MCF 10A (cell line): ENCODE data around the gene HNMT. TPM values are rescaled to one million over a fixed set of nuclear protein-coding genes. Genes with fewer than 3 reads are reported as not detected.

Source experiments
- BruUV-seq: library from RNA; stranded (reverse); fragments of 400-500 nt; replicated peaks from 2 replicates; lab custom pipeline; 2021; lab: Mats Ljungman, UMichigan
- CTCF ChIA-PET: fragments of 300-600 bp; sonication (Branson Sonifier 250); formaldehyde crosslinking; extraction: SDS; loops from one replicate; lab custom pipeline; 2021; ENCODE audit warnings: antibody characterized with exemption, inconsistent platforms; lab: Yijun Ruan, JAX
- POLR2A ChIA-PET: fragments of 300-600, 350-650 bp; sonication (Branson Sonifier 250); formaldehyde crosslinking; extraction: SDS; loops from one replicate; lab custom pipeline; 2020; ENCODE audit warnings: antibody characterized with exemption, inconsistent platforms; lab: Yijun Ruan, JAX
- DNase-seq: peaks from one replicate; pipeline ENCODE4 v3.0.0-alpha.2; 2018; ENCODE audit not compliant: unreplicated experiment
- H3K27ac Mint-ChIP-seq: one replicate; pipeline ENCODE4 v1.8.0; 2022; ENCODE audit warnings: mild to moderate bottlenecking, low read depth, mixed read lengths; ENCODE audit not compliant: unreplicated experiment
- H3K27me3 Mint-ChIP-seq: one replicate; pipeline ENCODE4 v1.8.0; 2022; ENCODE audit warnings: mixed read lengths; ENCODE audit not compliant: insufficient read depth, unreplicated experiment
- H3K36me3 Mint-ChIP-seq: one replicate; pipeline ENCODE4 v1.8.0; 2022; ENCODE audit warnings: mild to moderate bottlenecking, moderate library complexity, mixed read lengths; ENCODE audit not compliant: insufficient read depth, unreplicated experiment
- H3K4me1 Mint-ChIP-seq: one replicate; pipeline ENCODE4 v1.8.0; 2022; ENCODE audit warnings: mixed read lengths; ENCODE audit not compliant: insufficient read depth, unreplicated experiment
- H3K4me3 Mint-ChIP-seq: one replicate; pipeline ENCODE4 v1.8.0; 2022; ENCODE audit warnings: mild to moderate bottlenecking, moderate library complexity, mixed read lengths; ENCODE audit not compliant: unreplicated experiment
- H3K9me3 Mint-ChIP-seq: one replicate; pipeline ENCODE4 v1.8.0; 2022; ENCODE audit warnings: mixed read lengths; ENCODE audit not compliant: unreplicated experiment
- intact Hi-C: fragments of 100-400 bp; cut with micrococcal nuclease; formaldehyde crosslinking; loops from 2 replicates; pipeline ENCODE4 v1.14.1; 2022
- total RNA-seq: library from RNA; stranded (reverse); gene quantifications from 2 replicates; pipeline ENCODE4 v1.2.3, GENCODE V29; 2022
- TF ChIP-seq, protein P1 (sequence below): fragments of 200-600 bp; IDR thresholded peaks from one replicate; pipeline ENCODE4 v1.8.0; 2022; ENCODE audit warnings: antibody characterized with exemption, mild to moderate bottlenecking; ENCODE audit not compliant: unreplicated experiment

Gene HNMT
- total RNA-seq, 1 experiment from 2014 or later, result 0.28 TPM

DNA sequence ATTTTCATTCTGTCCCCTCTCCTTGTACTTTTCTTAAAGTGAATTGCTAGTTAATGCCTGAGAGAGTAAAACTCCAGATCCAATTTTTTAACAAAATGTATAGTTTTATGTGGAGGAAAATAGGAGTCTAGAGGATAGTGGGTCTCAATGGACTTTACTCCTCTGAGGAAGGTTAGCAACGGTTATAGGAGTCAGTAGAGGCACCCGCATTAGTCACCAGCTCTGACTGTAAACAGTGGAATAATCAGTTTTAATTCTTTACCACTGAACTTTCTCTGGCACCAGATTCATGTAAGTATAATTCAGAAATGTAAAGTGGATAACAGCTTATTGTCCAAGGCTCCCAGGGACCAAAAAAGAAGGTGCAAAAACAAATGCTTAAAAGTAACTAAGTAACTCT is 38.7 kb upstream of the HNMT start:
- H3K27ac Mint-ChIP-seq, result no peak overlapping the region
- CTCF ChIA-PET, result interaction anchor here (0.6 to 2.0 kb wide), 3 partner anchors 165 to 625 kb away, joined by 3 to 5 read pairs (median 3); no protein-coding TSS in a partner anchor
- TF ChIP-seq, protein P1, sequence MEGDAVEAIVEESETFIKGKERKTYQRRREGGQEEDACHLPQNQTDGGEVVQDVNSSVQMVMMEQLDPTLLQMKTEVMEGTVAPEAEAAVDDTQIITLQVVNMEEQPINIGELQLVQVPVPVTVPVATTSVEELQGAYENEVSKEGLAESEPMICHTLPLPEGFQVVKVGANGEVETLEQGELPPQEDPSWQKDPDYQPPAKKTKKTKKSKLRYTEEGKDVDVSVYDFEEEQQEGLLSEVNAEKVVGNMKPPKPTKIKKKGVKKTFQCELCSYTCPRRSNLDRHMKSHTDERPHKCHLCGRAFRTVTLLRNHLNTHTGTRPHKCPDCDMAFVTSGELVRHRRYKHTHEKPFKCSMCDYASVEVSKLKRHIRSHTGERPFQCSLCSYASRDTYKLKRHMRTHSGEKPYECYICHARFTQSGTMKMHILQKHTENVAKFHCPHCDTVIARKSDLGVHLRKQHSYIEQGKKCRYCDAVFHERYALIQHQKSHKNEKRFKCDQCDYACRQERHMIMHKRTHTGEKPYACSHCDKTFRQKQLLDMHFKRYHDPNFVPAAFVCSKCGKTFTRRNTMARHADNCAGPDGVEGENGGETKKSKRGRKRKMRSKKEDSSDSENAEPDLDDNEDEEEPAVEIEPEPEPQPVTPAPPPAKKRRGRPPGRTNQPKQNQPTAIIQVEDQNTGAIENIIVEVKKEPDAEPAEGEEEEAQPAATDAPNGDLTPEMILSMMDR, result no peak
- no peak for DNase-seq
- intact Hi-C loops, result no loop called here
- no peak overlapping the region for H3K4me3 Mint-ChIP-seq
- H3K27me3 Mint-ChIP-seq, result no peaks in the 10 kb centered on the region
- no peaks in the 10 kb centered on the region for H3K36me3 Mint-ChIP-seq
- no TSS peak for BruUV-seq
- H3K4me1 Mint-ChIP-seq, result no peaks in the 10 kb centered on the region
- H3K9me3 Mint-ChIP-seq, result no peaks in the 10 kb centered on the region
- POLR2A ChIA-PET, result no interaction called here

DNA sequence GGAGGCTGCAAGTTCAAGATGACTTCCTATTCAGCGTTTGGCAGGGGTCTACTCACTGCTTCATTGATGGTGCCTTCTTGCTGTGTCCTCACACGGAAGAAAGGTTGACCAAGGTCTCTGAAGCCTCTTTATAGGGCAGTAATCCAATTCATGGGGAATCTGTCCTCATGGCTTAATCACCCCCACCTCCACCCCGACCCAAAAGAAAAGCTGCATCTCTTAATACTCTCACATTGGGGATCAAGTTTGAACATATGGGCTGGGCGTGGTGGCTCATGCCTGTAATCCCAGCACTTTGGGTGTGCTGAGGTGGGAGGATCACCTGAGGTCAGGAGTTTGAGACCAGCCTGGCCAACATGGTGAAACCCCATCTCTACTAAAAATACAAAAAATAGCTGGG is 36.4 kb upstream of the HNMT start:
- Mint-ChIP-seq H3K27ac (no peak overlapping the region), H3K4me3 (no peak overlapping the region), H3K36me3 (no peaks in the 10 kb centered on the region), H3K9me3 (peaks cover 13% of the 10 kb centered on the region), H3K27me3 (no peaks in the 10 kb centered on the region), H3K4me1 (no peaks in the 10 kb centered on the region)
- no peak for DNase-seq
- POLR2A ChIA-PET, result no interaction called here
- TF ChIP-seq, protein P1, result no peak
- intact Hi-C loops, result no loop called here
- no TSS peak for BruUV-seq
- CTCF ChIA-PET, result interaction anchor here (0.6 to 1.0 kb wide), 3 partner anchors 15 to 871 kb away, joined by 3 read pairs; no protein-coding TSS in a partner anchor

DNA sequence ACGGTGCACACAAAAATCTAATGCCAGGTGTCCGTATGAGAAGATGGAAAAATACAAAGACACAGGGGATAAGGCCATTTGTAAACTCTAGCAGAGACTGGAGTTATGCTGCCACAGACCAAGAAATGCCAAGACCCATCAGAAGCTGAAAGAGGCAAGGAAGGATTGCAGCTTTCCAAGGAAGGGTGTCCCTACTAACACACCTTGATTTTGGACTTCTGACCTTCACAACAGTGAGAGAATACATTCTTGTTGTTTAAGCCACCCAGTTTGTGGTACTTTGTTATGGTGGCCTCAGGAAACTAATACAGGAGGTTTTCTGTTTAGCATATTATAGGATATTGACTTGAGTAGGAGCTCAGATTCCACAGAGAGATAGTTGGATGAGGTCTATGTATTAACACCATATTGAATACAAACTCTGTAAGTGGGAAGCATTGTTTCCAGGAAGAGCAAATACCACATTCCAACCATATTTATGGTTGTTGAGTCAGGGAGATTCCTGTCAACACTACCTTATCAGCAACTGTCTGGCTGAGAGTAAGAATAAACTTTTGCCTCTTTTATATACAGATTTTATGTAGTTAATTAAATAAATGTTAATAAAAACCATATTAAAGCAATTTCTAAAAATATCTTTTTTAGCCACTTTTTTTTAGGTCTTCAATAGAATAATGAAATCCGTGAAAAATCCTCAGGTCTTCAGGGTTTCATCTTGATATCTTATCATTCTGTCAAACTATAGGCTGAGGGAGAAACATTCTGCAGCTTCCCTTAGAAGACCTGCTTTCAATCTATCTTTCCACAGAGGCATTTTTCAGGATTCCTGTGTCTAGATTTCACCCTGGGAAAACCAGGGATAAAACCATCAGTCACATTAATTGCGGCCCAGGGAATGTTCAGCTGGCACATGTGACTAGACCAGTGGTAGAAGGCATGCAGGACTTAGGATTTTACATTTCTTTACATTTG is 35.4 kb upstream of the HNMT start:
- no peaks in the 10 kb centered on the region for H3K4me1 Mint-ChIP-seq
- no peaks in the 10 kb centered on the region for H3K27me3 Mint-ChIP-seq
- H3K9me3 Mint-ChIP-seq, result peaks cover 13% of the 10 kb centered on the region
- BruUV-seq, result no TSS peak
- TF ChIP-seq, protein P1, result no peak
- CTCF ChIA-PET, result interaction anchor here (0.8 to 1.6 kb wide), 4 partner anchors 14 to 870 kb away, joined by 3 to 4 read pairs (median 3); no protein-coding TSS in a partner anchor
- POLR2A ChIA-PET, result no interaction called here
- no peak overlapping the region for H3K4me3 Mint-ChIP-seq
- intact Hi-C loops, result no loop called here
- H3K27ac Mint-ChIP-seq, result no peak overlapping the region
- no peak for DNase-seq
- H3K36me3 Mint-ChIP-seq, result no peaks in the 10 kb centered on the region

DNA sequence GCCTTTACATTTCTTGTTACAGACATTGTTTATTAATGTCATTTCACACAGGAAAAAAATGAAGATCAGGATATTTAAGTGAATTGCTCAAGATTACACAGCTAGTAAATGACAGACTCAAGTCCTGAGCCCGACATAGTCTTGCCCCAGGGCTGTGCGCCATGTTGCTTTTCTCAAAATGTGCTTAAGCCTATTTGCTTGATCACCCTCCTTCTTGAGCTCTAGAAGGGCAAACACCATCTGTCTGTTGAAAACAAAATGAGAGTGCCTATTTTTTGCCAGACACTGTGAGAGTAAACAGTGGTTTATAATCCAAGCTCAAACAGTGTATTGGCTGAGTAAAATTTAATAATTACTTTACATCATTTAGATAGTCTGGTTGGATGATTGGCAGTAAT is 34.8 kb upstream of the HNMT start:
- CTCF ChIA-PET, result interaction anchor here (1.5 to 1.6 kb wide), 2 partner anchors 16 to 18 kb away, joined by 3 to 4 read pairs; no protein-coding TSS in a partner anchor
- BruUV-seq, result no TSS peak

More for the DNA sequence above, 34.8 kb upstream of the HNMT start:
- POLR2A ChIA-PET, result no interaction called here
- no peaks in the 10 kb centered on the region for H3K27me3 Mint-ChIP-seq
- TF ChIP-seq, protein P1, result no peak
- no peak for DNase-seq
- H3K4me1 Mint-ChIP-seq, result no peaks in the 10 kb centered on the region
- no peak overlapping the region for H3K4me3 Mint-ChIP-seq
- intact Hi-C loops, result no loop called here
- peaks cover 13% of the 10 kb centered on the region for H3K9me3 Mint-ChIP-seq
- no peak overlapping the region for H3K27ac Mint-ChIP-seq
- H3K36me3 Mint-ChIP-seq, result no peaks in the 10 kb centered on the region
